Activated CD4-positive, CD25-positive, alpha-beta regulatory T cell treated with anti-CD3 and anti-CD28 coated beads, Interleukin-2, amount 50 U/mL, for 16 hours (primary cell): ENCODE results near the gene ZSCAN10.

Experiments
- DNase-seq: peaks from one replicate; pipeline ENCODE4 v3.0.0-alpha.2; 2020; ENCODE audit warnings: low read depth, low spot score

Gene ZSCAN10

GRCh38 chr16:3112058-3112880 is 13.2 kb upstream of the ZSCAN10 start, which contains the start of gene ZNF205:
Gene ZNF205, plus strand, starts transcription at chr16:3112586. Its CDS starts 845 bp downstream, at chr16:3113431.
- DNase-seq: no peak

DNA sequence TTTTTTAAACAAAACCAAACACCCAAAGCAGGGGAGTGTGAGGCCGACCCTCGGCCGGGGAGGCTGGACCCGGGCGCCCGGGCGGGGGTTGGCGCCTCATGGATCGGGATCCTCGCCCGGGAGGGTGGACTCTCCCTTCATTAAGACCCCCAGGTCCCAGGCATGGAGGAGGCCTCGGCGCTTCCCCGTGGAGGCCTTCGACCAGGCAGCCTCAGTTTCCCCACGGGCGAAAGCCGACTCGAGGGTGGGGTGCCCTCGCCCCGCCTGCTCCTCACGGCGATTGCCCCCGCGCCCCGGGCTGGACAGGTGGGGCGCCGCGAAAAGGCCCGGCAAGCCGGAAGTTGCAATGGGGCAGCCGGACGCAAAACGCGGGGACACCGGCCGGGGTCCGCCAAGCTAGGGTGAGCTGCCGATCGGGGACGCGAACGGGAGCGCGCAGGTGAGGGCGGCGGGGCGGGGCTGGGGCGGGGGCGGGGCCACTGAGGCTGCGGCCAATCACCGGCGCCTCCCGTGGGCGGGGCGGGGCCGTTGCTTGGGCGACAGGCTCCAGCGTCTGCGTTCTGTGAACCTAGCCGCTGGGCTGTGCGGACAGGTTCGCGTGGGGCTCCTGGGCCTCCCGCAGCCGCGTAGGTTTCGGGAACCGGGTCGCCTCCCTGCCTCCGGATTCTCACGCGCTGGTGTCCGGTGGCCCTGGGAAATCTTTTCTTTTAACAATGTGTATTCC is 7.3 kb upstream of the ZSCAN10 start:
- DNase-seq: peak; percentile 73

DNA sequence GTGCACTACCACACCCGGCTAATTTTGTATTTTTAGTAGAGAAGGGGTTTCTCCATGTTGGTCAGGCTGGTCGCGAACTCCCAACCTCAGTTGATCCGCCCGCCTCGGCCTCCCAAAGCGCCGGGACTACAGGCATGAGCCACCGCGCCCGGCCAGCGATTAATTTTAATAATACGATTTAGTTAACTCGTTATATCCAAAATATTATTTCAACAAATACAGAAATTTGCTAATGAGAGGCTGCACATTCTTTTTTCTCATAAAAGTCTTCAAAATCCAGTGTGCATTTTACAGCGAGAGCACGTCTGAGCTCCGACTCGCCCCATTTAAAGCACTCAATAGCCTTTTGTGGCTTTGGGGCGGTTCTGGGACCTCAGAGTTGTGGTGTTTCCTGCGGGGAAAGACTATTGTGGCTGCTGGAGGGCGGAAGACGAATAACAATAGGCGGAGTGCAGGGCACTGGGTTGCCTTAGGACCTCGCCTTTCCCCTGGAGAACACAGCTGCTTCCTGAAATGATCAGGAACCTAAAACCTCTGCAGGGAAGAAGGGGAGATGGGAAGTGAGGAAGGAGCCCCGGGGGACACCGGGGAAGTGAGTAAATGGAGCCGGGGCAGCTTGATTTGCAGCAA is 2.9 kb upstream of the ZSCAN10 start:
- DNase-seq: no peak

DNA sequence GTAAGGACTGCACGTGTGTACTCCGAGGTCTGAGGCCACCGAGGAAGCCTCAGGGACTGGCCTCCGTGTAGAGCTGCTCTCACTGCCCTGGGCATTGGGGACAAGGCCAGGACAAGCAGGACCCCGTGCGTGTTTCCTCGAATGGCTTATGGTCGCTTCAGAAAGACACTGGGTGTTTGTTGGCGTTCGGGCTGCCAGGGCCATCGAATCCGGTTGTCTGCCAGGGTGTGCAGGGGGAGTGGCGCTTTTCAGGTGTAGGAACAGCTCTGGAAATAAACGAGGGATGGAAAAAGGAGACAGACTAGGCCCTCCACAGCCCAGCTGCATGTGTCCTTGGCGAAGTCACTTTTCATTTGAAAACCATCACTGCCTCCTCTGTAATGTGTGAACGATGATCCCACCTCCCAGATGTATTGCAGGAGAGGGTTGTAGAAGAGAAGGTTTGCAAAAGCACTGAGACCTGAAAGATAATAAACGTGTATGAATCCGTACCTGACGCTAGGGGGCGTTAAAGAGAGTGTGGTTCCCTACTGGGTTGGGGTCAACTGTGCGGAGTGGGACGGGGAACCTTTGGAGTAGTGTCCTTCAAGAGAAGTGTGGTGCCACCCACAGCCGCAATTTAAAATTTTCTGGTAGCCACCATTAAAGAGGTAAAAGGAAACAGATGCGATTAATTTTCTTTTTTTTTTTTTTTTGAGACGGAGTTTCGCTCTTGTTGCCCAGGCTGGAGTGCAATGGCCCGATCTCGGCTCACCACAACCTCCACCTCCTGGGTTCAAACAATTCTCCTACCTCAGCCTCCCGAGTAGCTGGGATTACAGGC is 2.1 kb upstream of the ZSCAN10 start:
- no peak for DNase-seq

DNA sequence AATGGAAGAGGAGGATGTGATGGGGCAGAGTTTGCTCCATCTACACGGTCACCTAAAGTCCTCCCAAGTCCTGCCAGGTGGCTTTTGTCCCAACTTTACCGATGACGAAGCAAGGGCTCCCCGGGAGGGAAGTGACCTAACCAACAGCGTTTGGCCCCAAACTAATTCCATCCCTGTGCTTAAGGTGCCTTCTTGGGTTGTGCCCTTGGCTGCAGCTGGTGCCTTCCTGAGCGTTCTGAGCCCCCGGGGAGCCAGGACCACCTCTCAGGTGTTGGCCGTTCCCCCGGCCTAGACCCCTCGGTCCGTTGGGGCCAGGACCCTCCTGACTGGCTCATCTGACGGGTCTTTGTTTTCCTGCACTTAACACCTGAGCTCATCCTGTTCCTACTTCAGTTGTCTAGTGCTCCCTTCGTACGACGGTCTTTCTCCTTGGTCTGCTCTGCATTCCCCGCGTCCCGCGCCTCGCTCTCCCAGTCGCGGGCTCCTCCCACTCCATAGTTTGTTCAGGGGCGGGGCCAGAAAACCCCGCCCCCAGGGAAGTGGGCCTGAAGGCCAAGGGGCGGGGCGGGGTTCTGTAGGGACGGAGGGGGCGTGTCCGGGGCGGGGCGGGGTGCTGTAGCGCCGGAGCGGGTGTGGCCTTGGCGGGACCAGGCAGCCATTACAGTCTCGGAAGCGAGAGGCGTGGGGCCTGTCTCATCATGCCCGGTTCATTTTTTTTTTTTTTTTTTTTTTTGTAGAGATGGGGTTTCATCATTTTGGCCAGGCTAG is 822 bp upstream of the ZSCAN10 start:
- DNase-seq: peak; percentile 73

DNA sequence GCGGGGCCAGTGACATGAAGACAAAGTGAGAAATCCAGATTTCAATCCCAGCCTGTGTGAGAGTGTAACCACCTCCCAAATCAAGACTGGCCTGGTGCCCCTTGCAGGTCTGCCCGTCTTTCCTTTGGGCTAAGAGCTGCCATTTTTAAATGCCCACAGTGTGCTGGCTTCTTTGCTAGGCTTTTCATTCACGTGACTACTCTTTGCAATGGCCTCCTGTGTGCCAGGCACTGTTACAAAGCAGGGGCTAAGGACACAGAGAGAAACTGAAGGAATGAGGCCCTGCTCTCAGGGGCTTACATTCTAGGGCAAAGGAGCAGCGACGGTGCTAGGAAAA is 269 bp upstream of the ZSCAN10 start:
- no peak for DNase-seq

DNA sequence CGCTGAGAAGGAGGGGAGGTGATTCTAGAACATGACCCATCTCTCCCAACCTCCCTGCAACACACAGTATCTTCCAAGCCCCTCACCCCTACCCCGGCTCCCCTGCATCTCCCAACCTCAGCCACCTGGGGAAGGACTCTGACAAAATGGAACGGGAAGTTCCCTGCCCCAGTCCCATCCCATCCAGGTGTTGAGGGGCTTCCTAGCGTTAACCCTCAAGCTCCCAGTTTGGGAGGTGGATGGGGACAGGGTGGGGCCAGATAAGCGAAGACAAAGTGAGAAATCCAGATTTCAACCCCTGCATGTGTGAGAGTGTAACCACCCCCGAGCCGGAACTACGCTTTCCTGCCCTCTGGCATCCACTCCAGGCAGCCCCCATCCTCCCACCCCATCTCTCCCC is 1.8 kb downstream of the ZSCAN10 start:
- DNase-seq: no peak

- no peak for DNase-seq
These were observed 2.7 kb downstream of the ZSCAN10 start for GRCh38 chr16:3096362-3096761.

DNA sequence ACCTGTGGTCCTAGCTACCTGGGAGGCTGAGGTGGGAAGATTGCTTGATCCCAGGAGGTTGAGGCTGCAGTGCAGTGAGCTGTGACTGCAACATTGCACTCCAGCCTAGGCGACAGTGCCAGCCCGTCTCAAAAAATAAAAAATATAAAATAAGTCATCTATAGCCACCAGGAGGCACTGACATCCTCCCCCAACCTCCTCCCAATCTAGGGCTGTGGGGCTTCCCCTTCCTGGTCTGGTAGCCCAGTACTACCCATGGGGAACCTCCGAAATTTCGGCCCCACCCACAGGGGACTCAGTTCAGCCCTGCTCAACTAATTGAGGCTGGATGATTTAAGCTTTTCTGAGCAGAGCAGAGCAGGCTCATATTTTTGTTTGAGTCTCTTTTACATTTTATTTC is 3.2 kb downstream of the ZSCAN10 start:
- no peak for DNase-seq

GRCh38 chr16:3094289-3095027 is 4.6 kb downstream of the ZSCAN10 start:
- peak; percentile 25 for DNase-seq

DNA sequence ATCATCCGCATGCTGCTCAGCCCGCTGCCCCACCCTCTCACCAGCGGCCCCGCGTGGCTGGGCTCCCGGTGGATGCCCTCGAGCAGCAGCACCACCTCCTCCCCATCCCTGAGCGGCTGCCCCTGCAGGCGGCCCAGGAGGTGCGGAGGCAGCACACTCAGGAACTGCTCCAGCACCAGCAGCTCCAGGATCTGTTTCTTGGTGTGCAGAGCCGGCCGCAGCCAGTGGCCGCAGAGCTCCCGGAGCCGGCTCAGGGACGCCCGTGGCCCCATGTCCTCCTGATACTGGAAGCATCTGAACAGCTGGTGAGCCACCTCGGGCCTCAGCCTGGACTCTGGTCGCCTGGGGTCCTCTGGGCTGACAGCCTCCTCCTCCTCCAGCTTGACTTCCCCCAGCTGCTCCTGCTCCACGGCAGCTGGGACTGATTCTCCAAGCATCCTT is 6.6 kb downstream of the ZSCAN10 start:
- no peak for DNase-seq

GRCh38 chr16:3091551-3091950 is 7.5 kb downstream of the ZSCAN10 start:
- no peak for DNase-seq

- DNase-seq: no peak
These were observed 9.1 kb downstream of the ZSCAN10 start for GRCh38 chr16:3089717-3090592.

GRCh38 chr16:3088925-3089716 is 10.0 kb downstream of the ZSCAN10 start:
- DNase-seq: no peak

DNA sequence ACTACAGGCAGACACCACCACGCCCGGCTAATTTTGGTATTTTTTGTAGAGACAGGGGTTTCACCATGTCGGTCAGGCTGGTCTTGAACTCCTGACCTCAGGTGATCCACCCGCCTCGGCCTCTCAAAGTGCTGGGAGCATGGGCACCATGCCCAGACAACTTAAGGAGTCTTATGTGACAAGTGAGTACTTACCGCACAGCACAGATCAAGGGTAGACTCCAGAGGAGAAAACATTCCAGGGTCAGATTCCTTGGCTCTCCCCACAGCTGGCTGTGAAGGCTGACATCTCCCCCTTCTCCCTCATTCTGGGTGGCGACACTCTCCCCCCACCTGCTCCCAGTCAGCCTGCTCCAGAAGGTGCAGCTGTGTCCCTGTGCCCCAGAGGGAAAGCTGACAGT is 10.6 kb downstream of the ZSCAN10 start:
- no peak for DNase-seq

DNA sequence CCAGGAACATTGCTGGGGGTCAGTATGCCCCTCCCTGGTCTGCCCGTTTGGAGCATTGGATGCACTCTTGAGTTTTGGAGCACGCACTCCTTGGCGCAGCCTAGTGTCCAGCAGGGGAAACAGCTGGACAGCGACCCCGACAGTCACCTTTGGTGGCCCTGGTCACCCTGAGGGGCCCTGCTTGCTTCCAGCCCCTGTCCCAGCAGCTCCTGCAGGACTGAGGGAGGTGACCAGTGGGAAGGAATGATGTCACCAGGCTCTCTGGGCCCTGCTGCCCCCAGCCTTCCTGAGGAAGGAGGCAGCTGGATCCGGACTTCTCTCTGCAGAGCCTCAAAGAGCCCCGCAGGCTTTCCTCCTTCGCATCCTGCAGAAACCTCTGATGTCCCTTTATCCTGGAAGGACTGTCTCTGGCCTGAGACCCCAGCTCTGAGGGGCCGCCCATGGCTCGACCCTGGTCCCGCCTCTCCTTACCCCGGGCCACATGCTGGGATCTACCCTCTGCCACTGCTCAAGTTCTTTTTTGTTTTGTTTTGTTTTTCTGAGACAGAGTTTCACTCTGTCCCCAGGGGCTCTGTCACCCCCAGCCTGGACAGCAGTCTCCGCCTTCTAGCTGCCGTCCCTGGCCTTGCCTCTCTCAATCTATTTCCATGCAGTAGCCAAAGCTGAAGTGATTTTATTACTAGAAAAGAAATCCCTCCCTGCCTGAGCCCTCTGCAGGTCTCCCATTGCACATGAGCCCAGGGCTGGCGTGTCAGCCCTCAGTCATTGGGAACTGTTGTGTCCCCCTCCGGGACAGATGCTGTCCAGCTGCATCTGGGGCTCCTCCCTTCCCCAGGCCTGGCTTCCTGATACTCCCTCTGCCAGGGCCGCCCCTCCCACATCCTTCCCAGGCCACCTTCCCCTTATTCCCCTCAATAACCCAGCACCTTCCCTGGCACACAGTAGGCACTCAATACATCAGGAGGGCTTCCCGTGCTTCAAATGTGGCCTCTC is 11.6 kb downstream of the ZSCAN10 start:
- no peak for DNase-seq

DNA sequence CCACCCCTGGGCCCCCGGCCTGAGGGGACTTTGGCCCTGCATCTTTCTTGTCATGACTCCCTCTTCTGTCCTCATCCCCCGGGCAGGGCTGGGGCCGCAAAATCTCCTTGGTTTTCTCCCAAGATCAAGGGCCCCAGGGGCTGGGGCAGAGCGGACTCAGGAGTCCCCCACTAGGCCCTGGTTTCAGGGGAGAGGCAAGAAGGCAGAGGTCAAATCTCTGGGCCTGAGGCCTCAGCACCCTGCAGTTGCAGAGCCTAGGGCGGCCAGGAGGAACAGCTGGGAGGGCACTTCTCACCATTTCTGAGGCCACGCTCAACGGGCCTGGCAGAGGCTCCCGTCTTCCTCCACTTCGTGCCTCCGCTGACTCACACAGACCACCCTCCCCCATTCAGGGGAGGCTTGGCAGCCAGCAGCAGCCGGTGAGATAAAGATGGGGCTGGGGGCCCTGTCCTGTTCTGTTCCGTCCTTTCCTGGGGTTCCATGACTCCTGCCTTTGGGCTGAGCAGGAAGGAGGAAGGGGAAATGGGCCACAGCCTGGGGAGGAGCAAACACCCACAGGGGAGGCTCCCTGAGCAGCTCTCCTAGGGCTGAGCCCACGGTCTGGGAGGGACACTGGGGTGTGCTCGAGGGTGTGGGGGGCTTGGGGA is 12.4 kb downstream of the ZSCAN10 start:
- no peak for DNase-seq
